OCI-LY1 (cell line): ENCODE data around the gene ANKS6.

Source experiments
- CTCF ChIP-seq: fragments of 200-600 bp; sonication (generic), shearing (Covaris generic); IDR thresholded peaks from 2 replicates; pipeline ENCODE4 v1.5.1; 2017; ENCODE audit warnings: mild to moderate bottlenecking, antibody characterized with exemption, low read length, moderate library complexity, mixed read lengths
- EZH2 ChIP-seq: fragments of 200-600 bp; sonication (generic), shearing (Covaris generic); IDR thresholded peaks from 2 replicates; pipeline ENCODE4 v1.8.0; 2017; ENCODE audit warnings: borderline replicate concordance, mixed run types, mild to moderate bottlenecking, antibody characterized with exemption, low read length, moderate library complexity, mixed read lengths

GRCh38 chr9:98691890-98692289, 104.5 kb downstream of the ANKS6 start:
- TF ChIP-seq CTCF = no peak
- TF ChIP-seq EZH2 = no peak
